ENCODE results near the gene SYTL1.

SYTL1 gene

GRCh38 chr1:27318136-27318535 lies 23.7 kb upstream of the SYTL1 start:
- no peak for DNase-seq (ENCODE audit: low read depth in 3 of 3)

GRCh38 chr1:27318596-27318995 lies 23.2 kb upstream of the SYTL1 start:
- DNase-seq (ENCODE audit: low read depth in 3 of 3): no peak

- peak; percentile 94 to 97 (median 95) for DNase-seq (ENCODE audit: low read depth in 3 of 3)
These were observed 19.8 kb upstream of the SYTL1 start, which contains the start of gene TMEM222 for GRCh38 chr1:27321813-27322568. Gene TMEM222, plus strand, starts transcription at chr1:27322163. Its CDS starts 35 bp downstream, at chr1:27322198.

GRCh38 chr1:27322569-27323240 lies 19.1 kb upstream of the SYTL1 start:
- DNase-seq (ENCODE audit: low read depth in 3 of 3): no peak

GRCh38 chr1:27325286-27325685 lies 16.5 kb upstream of the SYTL1 start:
- DNase-seq (ENCODE audit: low read depth in 3 of 3): no peak

- no peak for DNase-seq (ENCODE audit: low read depth in 3 of 3)
These were observed 13.9 kb upstream of the SYTL1 start for GRCh38 chr1:27327964-27328363.

- no peak for DNase-seq (ENCODE audit: low read depth in 3 of 3)
These were observed 11.0 kb upstream of the SYTL1 start for GRCh38 chr1:27330786-27331185.

- DNase-seq (ENCODE audit: low read depth in 3 of 3): no peak
These were observed 10.4 kb upstream of the SYTL1 start for GRCh38 chr1:27331426-27331825.

- DNase-seq (ENCODE audit: low read depth in 3 of 3): no peak
These were observed 9.9 kb upstream of the SYTL1 start for GRCh38 chr1:27331922-27332321.

- peak in 1 of 3 donors; percentile 43 for DNase-seq (ENCODE audit: low read depth in 3 of 3)
These were observed 9.1 kb upstream of the SYTL1 start for GRCh38 chr1:27332536-27333281.

GRCh38 chr1:27333717-27334279 lies 8.0 kb upstream of the SYTL1 start:
- no peak for DNase-seq (ENCODE audit: low read depth in 3 of 3)

GRCh38 chr1:27335506-27336422 lies 6.1 kb upstream of the SYTL1 start:
- DNase-seq (ENCODE audit: low read depth in 3 of 3): no peak

- no peak for DNase-seq (ENCODE audit: low read depth in 3 of 3)
These were observed 5.1 kb upstream of the SYTL1 start for GRCh38 chr1:27336756-27337155.

GRCh38 chr1:27338751-27339150 lies 3.1 kb upstream of the SYTL1 start:
- no peak for DNase-seq (ENCODE audit: low read depth in 3 of 3)

- no peak for DNase-seq (ENCODE audit: low read depth in 3 of 3)
These were observed 2.6 kb upstream of the SYTL1 start for GRCh38 chr1:27339213-27339612.

- DNase-seq (ENCODE audit: low read depth in 3 of 3): no peak
These were observed 562 bp downstream of the SYTL1 start for GRCh38 chr1:27342391-27342777.

- DNase-seq (ENCODE audit: low read depth in 3 of 3): no peak
These were observed 1.2 kb downstream of the SYTL1 start for GRCh38 chr1:27342778-27343638.

GRCh38 chr1:27343639-27344025 lies 1.8 kb downstream of the SYTL1 start:
- no peak for DNase-seq (ENCODE audit: low read depth in 3 of 3)

- DNase-seq (ENCODE audit: low read depth in 3 of 3): no peak
These were observed 3.5 kb downstream of the SYTL1 start for GRCh38 chr1:27345272-27345671.

- DNase-seq (ENCODE audit: low read depth in 3 of 3): no peak
These were observed 4.5 kb downstream of the SYTL1 start for GRCh38 chr1:27346357-27346756.
